HG02798 (cell line): ENCODE measurements around the gene STARD3.

Experiments
- ATAC-seq: cut with Tn5 transposase; IDR thresholded peaks from one replicate; pipeline ENCODE4 v1.9.1; 2021; ENCODE audit warnings: mild to moderate bottlenecking; ENCODE audit not compliant: unreplicated experiment, poor library complexity

The STARD3 gene

DNA sequence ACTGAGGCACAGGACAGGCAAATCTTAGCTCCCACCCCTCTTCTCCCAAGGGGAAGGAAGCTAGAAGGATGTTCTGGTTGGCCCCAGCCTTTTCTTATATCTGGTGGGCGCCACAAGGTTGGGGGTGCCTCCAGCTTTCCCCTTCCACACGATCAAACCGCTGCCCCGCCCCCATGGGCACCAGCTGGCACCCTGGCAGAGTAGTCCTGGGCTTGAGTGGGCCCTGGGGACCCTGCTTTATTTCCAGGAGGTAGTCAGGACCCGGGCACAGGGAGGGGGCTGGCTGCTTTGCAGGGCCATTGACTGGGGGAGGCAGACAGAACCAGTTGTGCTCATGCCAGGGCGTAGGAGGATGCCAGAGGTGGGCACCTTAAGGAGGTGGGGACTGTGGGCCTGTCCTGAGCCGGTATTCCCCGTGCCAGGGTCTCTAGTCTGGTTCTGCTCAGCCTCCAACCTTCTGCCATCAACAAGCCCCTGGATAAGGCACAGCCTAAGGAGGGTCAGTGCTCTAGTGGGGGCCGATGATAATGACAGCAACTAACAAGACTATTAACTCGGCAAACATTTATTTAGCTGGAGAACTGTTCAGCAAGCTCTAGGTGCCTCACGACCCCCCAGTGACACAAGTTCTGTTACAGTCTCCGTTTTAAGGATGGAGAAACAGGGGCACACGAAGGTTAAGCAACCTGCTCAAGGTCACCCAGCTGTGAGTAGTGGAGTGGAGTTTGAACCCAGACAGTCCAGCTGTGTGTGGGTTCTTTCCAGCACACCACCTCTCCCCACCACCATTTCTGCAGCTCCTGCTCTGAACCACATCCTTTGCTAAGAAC lies 17.8 kb upstream of the STARD3 start:
- no peak for ATAC-seq

DNA sequence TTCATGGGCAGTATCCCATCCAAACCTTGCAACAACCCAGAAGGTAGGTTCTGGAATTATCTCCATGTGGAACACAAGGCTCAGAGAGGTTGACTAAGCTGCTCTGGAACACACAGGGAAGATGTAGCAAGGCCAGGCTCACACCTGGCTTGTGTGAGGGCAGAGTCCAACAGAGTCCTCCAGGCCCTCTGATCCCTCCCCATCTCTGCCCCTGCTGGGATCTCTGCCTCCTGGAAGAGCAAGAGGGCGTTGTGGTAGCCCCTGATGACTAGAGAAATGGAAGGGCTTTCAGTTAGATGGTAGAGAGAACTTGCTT lies 17.2 kb upstream of the STARD3 start:
- ATAC-seq = no peak

DNA sequence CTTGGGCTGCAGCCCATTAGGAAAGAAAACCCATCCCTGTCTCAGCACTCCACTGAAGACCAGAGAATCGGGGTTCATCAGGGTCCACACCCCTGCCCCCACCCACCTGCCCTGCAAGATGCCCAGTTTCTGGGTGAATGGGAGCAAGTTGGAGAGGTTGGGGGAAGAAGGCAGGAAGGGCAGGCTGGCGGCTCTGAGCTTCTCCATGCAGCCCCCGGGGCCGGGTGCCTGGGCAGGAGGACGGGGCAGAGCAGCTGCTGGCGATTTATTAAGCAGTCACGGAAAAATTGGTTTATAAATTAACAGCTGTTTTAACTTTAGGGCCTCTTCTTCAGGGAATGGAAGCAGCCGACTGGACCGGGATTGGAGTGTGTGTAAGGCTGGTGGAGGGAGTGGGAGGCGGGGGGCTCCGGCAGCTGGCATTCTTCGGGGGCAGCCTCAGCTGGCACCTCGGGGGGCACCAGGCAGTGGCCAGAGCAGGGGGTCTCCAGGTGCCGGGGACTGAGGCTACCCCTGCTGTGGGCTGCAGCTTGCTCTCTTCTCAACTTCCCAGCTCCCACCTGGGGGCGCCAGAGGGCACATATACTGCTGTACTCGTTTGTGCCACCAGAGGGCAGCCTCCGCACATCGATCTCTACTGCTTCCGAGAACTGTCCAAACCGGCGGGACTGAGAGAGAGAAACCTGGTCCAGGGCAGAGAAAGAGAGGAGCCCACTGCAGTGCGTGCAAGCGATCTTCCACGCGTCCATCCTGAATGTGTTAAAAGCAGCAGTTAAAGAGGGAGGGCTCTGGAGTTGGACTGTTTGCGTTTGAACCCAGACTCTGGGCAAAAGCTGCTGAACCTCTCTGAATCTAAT lies 15.2 kb upstream of the STARD3 start:
- ATAC-seq = peak; percentile 69

GRCh38 chr17:39622380-39623006 lies 14.5 kb upstream of the STARD3 start:
- ATAC-seq = peak; percentile 19

DNA sequence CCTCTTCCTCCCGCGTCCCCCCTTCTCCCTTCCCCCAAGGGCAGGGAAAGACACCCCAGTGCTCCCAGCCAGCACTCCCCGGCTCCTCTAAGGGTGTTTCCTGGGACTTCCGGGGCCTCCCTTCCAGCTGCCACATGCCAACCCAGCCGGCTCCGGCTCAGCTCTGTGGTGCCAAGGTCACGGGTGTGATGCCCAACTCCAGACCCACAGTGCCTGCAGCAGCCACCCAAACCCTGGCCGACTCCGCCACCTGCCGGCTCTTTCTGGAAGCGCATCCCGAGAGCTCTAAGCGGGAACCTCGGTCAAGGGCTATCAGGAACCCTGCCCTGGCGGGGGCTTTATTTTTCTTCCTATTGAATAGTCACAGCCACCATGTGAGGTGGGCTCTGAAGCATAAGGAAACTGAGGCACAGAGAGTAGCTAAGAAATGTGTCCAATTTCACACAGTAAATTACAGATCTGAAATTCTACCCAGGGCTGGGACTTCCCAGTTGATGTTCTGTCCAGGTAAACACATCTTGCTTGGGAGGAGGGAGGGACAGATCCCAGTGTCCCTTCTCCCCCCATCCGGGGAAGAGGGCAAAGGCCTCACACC lies 13.5 kb upstream of the STARD3 start:
- no peak for ATAC-seq

DNA sequence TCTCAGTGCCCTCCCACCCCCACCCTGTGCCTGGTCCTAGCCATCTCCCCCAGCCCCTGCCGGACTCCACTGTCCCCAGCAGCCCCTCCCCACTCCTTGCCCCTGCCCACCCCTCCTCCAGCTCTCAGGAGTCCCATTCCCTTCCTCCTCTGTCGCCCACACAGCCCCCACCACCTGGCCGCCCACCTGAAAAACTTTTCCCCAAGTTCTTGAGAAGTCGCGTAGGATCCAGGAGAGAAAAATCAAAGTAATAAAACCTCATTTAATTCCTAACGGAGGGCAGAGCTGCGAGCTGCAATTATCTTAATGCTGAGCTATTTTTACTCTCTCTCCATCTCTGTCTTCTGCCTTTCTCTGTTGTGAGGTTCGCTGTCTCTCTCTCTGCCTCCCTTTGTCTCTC lies 12.6 kb upstream of the STARD3 start:
- ATAC-seq = no peak

DNA sequence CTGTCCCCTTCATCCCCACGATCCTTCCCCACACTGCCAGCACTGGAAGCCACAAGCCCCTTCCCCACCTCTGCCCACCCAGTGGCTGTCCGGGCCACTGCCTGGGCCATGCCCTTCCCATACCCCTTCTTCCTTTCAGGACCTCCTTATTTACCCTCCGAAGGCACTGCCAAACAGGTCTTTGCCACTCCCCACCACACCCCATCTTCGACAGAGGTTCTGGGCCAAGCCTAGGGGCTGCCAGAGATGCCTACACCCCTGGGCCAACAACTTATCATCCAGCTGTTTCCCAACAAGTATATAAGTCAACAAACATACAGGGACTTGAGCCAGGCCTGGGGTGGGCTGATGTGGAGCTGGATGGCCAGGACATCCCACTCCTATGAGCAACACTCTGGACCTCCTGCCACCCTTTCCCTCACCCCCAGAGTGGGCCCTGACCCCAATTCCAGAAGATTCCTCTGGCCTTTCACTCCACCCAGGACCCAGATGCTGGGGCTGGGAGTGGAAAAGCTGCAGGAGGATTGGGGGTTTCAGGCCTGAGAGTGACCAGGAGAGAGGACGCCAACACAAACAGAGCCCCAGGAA lies 11.7 kb upstream of the STARD3 start:
- no peak for ATAC-seq

- ATAC-seq = no peak
These were observed 10.5 kb upstream of the STARD3 start, which contains the start of gene PPP1R1B for GRCh38 chr17:39626171-39627046. Gene PPP1R1B (plus strand): TSS chr17:39626952. CDS start chr17:39627393, 441 bp downstream.

- ATAC-seq = no peak
These were observed 9.8 kb upstream of the STARD3 start for GRCh38 chr17:39627047-39627711.

GRCh38 chr17:39627712-39628516 lies 9.0 kb upstream of the STARD3 start:
- no peak for ATAC-seq

DNA sequence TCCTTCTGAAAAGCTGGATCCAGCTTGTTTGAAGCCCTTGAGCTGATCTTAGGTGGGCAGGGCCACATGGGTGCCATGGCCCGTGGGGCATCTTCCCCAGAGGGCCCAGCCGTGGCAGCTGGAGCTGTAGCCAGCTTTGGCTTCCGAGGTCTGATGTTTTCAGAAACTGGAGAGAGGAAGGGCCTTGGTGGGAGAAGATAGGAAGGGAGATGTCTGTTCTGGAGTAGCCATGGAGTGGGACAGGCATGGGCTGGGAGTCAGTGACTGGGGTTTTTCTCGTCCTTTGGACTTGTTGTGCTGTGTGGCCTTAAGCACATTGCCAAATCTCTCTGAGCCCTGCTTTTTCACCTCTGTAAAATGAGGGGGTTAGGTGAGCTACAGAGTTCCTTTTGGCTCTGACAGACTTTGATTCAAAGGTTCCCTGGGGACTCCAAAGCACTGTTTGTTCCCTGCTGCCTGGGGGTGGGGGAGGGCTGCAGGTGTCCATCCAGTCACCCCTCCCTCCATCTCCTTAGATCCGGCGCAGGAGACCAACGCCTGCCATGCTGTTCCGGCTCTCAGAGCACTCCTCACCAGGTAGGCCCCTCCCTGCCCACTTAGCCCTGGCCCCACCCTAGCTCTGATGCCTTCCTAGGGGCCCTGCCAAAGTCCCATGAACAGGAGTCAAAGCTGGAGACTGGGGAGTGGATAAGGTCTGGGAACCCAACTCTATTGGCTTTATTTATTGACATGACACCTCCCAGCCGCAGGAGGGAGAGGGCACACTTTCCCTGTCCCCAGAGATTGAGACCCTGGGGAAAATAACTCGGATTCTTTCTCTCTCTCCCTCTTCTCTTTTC lies 8.1 kb upstream of the STARD3 start:
- ATAC-seq = no peak

DNA sequence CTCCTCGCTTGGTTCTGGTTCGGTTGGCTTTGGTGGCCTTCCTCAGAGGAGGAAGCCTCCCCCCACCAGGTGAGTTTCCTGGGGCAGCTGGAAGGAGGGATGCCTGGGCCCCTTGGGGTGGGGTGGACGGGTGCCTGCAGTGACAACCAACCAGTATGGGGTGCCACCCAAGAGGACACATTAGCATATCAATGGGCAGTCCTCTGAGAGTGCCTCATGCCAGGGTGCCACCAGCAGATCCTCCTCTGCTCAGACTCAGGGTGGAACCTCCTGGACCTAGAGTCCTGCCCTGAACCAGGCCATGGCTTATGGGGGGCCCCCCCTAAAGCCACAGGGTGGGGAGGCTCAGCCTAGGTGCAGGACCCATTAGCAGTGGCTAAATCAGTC lies 7.5 kb upstream of the STARD3 start:
- no peak for ATAC-seq

- no peak for ATAC-seq
These were observed 7.0 kb upstream of the STARD3 start for GRCh38 chr17:39629898-39630297.

- ATAC-seq = no peak
These were observed 5.5 kb upstream of the STARD3 start for GRCh38 chr17:39631403-39631802.

DNA sequence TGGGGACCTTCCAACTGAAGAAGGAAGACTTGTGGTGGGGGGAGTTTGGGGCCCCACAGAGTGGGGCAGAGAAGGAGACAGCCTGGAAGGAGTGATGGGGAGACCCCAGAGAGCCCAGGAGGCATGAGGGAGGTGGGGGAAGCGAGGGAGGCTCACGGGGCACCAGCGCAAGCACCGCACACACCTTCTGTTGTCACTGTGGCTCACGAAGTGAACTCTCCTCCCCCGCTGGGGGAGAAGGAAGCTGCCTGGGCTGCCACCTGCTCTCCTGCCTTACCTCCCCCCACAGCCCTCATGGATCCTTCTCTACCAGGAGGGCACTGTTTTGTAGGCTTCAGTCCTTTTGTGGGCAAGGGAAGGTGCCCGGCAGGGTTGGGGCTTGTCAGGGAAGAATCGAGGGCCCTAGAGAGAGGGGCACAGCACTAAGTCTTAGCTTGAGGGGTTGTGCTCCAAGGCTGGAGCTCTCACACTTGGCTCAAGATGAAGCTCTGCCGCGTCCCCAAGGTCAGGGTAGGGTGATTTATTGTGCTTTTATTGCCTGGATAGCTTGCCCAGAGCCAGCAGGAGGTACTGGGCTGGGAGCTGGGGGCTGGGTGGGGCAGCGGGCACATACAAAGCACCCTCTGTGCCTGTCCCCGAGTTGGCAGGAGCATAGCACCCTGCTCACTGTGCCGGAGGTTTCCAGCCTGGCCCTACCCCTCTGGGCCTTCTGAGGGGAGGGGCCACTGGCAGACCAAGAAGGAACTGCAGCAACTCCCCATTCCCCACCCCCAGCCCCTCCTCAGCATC lies 4.6 kb upstream of the STARD3 start:
- no peak for ATAC-seq

DNA sequence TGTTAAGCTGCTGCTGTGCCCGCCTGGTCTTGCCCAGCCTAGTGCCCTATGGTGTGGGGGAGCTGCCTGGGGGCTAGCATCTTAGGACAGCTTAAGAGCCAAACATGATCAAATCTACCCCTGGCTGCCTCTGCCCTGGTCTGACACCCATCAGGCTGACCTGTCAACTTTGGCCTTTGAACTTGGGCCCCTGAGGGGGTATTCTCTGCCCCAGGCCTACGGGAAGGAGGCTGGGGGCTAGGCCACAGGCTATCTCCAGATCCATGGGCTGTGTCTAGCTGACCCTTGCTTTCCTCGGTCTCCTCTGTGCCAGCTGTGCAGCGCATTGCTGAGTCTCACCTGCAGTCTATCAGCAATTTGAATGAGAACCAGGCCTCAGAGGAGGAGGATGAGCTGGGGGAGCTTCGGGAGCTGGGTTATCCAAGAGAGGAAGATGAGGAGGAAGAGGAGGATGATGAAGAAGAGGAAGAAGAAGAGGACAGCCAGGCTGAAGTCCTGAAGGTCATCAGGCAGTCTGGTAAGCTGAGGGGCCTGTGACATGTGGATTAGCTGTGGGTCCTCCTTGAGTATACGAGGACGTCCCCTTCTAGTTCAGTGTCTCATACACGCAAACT lies 3.3 kb upstream of the STARD3 start:
- no peak for ATAC-seq
